ENCODE data around the gene CHCHD5.

The CHCHD5 gene

DNA sequence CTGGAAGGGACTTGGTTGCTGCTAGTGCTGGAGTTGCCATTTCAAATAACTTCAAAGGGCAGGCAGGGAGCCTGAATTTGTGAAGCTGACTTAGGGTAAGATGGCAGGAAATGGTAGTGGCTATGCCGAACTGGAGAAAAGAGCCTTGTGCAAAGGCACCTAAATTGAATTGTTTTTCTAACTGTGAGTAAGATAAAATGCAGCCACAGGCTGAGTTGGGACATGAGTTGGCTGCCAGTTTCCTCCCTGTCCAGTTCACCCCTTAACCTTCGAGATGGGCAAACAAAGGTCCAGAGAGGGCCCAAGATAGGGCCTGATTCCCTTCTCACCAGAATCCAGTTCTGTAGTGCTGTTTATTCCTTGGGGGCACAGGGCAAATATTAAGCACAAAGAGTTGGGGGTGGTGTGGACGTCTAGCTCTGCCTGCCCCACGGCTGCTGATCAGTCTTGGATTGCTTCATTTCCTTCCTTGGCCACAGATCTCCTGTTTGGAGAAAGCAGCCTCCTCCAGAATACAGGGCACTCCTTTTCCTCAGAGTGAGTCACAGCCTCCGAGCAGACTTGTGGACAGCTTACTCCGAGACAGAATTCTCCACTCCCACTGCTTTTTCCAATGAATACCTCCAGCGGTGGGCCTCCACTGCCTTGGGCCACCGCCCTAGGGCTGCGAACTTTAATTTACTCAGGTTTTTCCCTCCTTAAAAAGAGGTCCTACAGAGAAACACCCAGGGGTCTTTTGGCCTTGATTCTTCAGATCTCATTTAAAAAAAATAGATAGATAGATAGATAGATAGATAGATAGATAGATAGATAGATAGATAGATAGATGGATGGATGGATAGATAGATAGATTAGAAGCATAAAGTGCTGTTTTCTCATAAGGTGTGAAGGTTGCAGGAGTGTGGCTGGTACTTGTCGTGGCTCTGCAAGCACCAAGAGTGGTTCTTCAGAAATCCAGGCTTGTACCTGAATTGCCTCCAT lies 42.9 kb downstream of the CHCHD5 start:
- in situ Hi-C loops (cut with MboI; ENCODE audit: low sequenced_read_pairs, unreplicated experiment), result loop anchor here (10.0 kb wide), 2 partner anchors 97 to 317 kb away; partner anchors contain the start of gene NT5DC4
- TF ChIP-seq CTCF (IDR thresholded peaks at IDR 0.05; ENCODE audit: borderline replicate concordance, control extremely low read depth, extremely low read depth, insufficient read depth, missing control alignments), result no peak

DNA sequence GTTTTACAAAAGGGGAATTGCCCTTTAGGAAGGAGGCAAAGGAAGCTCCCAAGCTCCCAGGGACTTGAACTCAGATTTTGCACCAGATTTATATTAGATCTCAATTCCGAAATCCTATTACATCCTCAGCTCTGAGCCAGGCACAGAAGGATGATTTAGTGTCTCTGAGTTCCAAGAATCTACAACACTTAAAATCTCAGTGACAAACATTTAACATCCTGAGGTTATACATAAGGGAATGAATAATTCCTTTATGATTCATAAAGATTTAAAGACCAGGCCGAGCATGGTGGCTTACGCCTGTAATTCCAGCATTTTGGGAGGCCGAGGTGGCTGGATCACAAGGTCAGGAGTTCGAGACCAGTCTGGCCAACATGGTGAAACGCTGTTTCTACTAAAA lies 44.8 kb downstream of the CHCHD5 start:
- DNase-seq (ENCODE audit: low spot score), result no peak
- no peak for TF ChIP-seq CTCF (IDR thresholded peaks at IDR 0.05; ENCODE audit: borderline replicate concordance, control extremely low read depth, extremely low read depth, insufficient read depth, missing control alignments)
- in situ Hi-C loops (cut with MboI; ENCODE audit: low sequenced_read_pairs, unreplicated experiment), result loop anchor here (10.0 kb wide), 2 partner anchors 96 to 316 kb away; partner anchors contain the start of gene NT5DC4

More for the DNA sequence above, 42.9 kb downstream of the CHCHD5 start:
- DNase-seq (ENCODE audit: low spot score), result no peak

GRCh38 chr2:112629823-112630222 lies 45.4 kb downstream of the CHCHD5 start:
- in situ Hi-C loops (cut with MboI; ENCODE audit: low sequenced_read_pairs, unreplicated experiment), result loop anchor here (10.0 kb wide), 2 partner anchors 95 to 315 kb away; partner anchors contain the start of gene NT5DC4
- no peak for TF ChIP-seq CTCF (IDR thresholded peaks at IDR 0.05; ENCODE audit: borderline replicate concordance, control extremely low read depth, extremely low read depth, insufficient read depth, missing control alignments)
- no peak for DNase-seq (ENCODE audit: low spot score)

DNA sequence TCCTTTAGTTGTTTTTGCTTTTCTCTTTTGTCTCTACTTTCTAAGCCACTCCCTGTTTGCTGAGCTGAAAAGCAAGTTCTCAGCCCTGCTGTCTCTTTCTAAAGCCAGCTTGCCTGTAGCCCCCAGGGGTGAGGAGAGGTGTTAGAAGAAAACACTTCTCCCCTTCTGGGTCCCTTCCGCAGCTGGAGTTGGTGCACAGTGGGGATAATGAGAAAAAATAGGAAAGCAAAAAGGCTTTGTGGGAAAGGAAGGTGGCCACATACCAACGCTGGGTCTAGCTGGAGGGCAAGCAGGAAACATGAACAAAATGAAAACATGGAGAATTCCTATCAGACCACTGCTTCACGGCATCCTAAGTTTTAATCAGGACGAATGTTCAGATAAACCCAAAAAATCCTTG lies 45.9 kb downstream of the CHCHD5 start:
- in situ Hi-C loops (cut with MboI; ENCODE audit: low sequenced_read_pairs, unreplicated experiment), result no loop called here
- no peak for DNase-seq (ENCODE audit: low spot score)
- TF ChIP-seq CTCF (IDR thresholded peaks at IDR 0.05; ENCODE audit: borderline replicate concordance, control extremely low read depth, extremely low read depth, insufficient read depth, missing control alignments), result no peak

DNA sequence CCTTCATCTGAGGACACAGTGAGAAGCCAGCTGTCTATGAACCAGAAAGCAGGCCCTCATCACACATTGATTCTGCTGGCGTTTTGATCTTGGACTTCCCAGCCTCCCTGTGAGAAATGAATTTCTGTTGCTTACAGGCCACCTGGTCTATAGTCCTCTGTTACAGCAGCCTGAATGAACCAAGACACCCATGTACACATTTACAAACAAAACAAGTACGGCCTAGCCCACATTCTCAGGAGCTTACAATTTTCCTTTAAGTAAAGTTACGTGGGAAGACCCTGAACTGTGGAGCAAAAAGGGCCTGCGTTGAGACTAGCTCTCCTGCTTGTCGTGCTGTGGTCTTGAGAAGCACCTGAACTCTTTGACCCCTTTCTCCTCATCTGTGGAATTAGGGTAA lies 49.3 kb downstream of the CHCHD5 start:
- in situ Hi-C loops (cut with MboI; ENCODE audit: low sequenced_read_pairs, unreplicated experiment), result no loop called here
- DNase-seq (ENCODE audit: low spot score), result no peak
- no peak for TF ChIP-seq CTCF (IDR thresholded peaks at IDR 0.05; ENCODE audit: borderline replicate concordance, control extremely low read depth, extremely low read depth, insufficient read depth, missing control alignments)

- in situ Hi-C loops (cut with MboI; ENCODE audit: low sequenced_read_pairs, unreplicated experiment), result no loop called here
- DNase-seq (ENCODE audit: low spot score), result peak; percentile 43
- no peak for TF ChIP-seq CTCF (IDR thresholded peaks at IDR 0.05; ENCODE audit: borderline replicate concordance, control extremely low read depth, extremely low read depth, insufficient read depth, missing control alignments)
Observed at GRCh38 chr2:112634153-112634873, 49.9 kb downstream of the CHCHD5 start.
